ENCODE data around the gene VRTN.
"Not testable (repeated sequence)": the region's sequence is repeated elsewhere in the genome, so short reads cannot be mapped to it uniquely, and the experiment has no call there.

VRTN gene

DNA sequence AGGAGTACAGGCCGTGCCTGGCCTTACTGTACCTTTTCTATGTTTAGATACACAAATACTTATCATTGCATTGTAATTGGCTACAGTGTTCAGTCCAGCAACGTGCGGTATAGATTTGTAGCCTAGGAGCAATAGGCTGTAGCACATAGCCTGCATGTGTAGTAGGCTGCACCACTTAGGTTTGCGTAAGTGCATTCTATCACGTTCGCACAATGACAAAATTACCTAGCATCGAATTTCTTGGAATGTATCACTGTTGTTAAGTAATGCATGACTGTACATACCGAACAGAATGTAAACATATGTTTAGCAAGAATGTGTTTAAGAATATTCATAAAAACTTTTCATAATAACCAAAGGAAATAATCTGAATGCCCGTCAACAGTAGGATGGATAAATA, 31.9 kb downstream of the VRTN start:
- H3K36me3 ChIP-seq (ENCODE audit: control insufficient read depth, insufficient read depth, low read length): no peaks in the 10 kb centered on the region
- DNase-seq (ENCODE audit: extremely low read depth, insufficient read length): no peak
- H3K4me3 ChIP-seq (replicated peaks; ENCODE audit: low read depth, low read length): no peak overlapping the region
- H3K27me3 ChIP-seq (replicated peaks; ENCODE audit: control insufficient read depth, insufficient read depth, low read length): no peaks in the 10 kb centered on the region
- TF ChIP-seq, protein P1, sequence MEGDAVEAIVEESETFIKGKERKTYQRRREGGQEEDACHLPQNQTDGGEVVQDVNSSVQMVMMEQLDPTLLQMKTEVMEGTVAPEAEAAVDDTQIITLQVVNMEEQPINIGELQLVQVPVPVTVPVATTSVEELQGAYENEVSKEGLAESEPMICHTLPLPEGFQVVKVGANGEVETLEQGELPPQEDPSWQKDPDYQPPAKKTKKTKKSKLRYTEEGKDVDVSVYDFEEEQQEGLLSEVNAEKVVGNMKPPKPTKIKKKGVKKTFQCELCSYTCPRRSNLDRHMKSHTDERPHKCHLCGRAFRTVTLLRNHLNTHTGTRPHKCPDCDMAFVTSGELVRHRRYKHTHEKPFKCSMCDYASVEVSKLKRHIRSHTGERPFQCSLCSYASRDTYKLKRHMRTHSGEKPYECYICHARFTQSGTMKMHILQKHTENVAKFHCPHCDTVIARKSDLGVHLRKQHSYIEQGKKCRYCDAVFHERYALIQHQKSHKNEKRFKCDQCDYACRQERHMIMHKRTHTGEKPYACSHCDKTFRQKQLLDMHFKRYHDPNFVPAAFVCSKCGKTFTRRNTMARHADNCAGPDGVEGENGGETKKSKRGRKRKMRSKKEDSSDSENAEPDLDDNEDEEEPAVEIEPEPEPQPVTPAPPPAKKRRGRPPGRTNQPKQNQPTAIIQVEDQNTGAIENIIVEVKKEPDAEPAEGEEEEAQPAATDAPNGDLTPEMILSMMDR (IDR thresholded peaks at IDR 0.05; ENCODE audit: insufficient read depth, low read length, poor library complexity, severe bottlenecking): no peak

DNA sequence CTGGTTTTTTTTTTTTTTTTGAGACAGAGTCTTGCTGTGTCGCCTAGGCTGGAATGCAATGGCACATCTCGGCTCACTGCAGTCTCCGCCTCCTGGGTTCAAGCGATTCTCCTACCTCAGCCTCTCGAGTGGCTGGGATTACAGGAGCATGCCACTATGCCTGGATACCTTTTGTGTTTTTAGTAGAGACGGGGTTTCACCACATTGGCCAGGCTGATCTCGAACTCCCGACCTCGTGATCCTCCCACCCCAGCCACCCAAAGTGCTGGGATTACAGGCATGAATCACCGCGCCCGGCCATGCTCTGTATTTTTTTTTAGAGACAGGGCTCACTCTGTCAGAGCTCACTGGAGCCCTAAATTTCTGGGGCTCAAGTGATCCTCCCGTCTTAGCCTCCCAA, 32.6 kb downstream of the VRTN start:
- DNase-seq (ENCODE audit: extremely low read depth, insufficient read length): no peak
- TF ChIP-seq, protein P1 (IDR thresholded peaks at IDR 0.05; ENCODE audit: insufficient read depth, low read length, poor library complexity, severe bottlenecking): no peak
- no peak overlapping the region for H3K4me3 ChIP-seq (replicated peaks; ENCODE audit: low read depth, low read length)
- no peaks in the 10 kb centered on the region for H3K27me3 ChIP-seq (replicated peaks; ENCODE audit: control insufficient read depth, insufficient read depth, low read length)
- H3K36me3 ChIP-seq (ENCODE audit: control insufficient read depth, insufficient read depth, low read length): no peaks in the 10 kb centered on the region

DNA sequence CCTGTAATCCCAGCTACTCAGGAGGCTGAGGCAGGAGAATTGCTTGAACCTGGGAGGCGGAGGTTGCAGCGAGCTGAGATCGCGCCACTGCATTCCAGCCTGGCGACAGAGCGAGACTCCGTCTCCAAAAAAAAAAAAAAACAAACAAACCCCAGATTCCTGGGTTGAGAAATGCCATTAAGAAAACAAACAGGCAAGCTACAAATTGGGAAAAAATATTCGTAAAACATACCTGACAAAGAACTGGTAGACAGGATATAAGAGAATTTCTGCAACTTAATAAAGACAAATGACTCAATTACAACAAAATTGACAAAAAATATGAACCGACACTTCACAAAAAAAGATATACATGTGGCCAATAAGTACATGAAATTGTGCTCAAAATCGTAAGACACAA, 33.3 kb downstream of the VRTN start:
- DNase-seq (ENCODE audit: extremely low read depth, insufficient read length); H3K36me3 ChIP-seq (ENCODE audit: control insufficient read depth, insufficient read depth, low read length); H3K27me3 ChIP-seq (replicated peaks; ENCODE audit: control insufficient read depth, insufficient read depth, low read length); H3K4me3 ChIP-seq (replicated peaks; ENCODE audit: low read depth, low read length): not testable (repeated sequence)

DNA sequence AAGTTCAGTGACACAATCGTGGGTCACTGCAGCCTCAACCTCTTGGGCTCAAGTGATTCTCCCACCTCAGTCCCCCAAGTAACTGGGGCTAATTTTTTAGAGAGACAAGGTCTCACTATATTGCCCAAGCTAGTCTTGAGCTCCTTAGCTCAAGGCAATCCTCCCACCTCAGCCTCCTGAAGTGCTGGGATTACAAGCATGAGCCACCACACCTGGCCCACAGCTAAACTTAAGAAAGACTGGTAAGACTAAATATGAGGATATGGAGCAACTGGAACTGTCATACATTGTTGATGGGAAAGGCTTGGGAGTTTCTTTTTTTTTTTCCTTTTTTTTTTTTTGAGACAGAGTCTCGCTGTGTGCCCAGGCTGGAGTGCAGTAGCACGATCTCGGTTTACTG, 34.0 kb downstream of the VRTN start:
- H3K4me3 ChIP-seq (replicated peaks; ENCODE audit: low read depth, low read length): no peak overlapping the region
- DNase-seq (ENCODE audit: extremely low read depth, insufficient read length): no peak
- H3K27me3 ChIP-seq (replicated peaks; ENCODE audit: control insufficient read depth, insufficient read depth, low read length): no peaks in the 10 kb centered on the region; the same call in 1 of the 2 replicates
- H3K36me3 ChIP-seq (ENCODE audit: control insufficient read depth, insufficient read depth, low read length): no peaks in the 10 kb centered on the region
- TF ChIP-seq, protein P1 (IDR thresholded peaks at IDR 0.05; ENCODE audit: insufficient read depth, low read length, poor library complexity, severe bottlenecking): no peak

DNA sequence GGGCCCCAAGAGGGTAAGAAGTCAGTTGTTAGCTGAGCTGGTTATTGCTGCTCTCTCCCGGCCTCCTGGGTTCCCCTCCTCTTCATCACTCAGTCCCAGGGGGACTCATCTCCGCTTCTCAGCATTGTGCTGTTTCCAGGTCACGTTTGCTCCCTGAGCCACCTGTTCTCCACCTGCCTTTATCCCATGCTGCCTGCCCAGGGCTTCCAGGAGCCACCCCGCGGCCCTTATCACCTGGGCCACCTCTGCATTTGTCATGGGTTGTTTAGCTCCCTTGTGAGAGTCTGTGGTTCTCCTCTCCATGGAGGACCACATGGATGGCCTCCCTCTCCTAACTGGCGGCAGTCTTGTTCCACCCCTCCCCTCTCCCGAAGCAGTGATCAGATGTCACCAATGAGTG, 41.7 kb downstream of the VRTN start:
- no peak overlapping the region for H3K4me3 ChIP-seq (replicated peaks; ENCODE audit: low read depth, low read length)
- TF ChIP-seq, protein P1 (IDR thresholded peaks at IDR 0.05; ENCODE audit: insufficient read depth, low read length, poor library complexity, severe bottlenecking): no peak
- DNase-seq (ENCODE audit: extremely low read depth, insufficient read length): no peak
- H3K36me3 ChIP-seq (ENCODE audit: control insufficient read depth, insufficient read depth, low read length): no peaks in the 10 kb centered on the region
- no peaks in the 10 kb centered on the region; the same call in 1 of the 2 replicates for H3K27me3 ChIP-seq (replicated peaks; ENCODE audit: control insufficient read depth, insufficient read depth, low read length)

DNA sequence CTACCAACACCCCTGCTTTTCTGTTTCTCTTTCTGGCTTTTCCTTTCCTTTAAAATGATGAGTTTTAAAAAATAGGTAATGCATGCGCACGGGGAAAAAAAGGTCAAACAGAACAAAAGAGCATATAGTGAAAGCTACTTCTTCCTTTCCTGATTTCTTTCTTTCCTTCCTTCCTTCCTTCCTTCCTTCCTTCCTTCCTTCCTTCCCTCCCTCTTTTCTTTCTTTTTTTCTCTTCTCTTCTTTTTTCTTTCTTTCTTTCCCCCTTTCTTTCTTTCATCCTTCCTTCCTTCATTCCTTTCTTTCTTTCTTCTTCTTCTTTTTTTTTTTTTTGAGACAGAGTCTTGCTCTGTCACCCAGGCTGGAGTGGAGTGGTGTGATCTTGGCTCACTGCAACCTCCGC, 42.2 kb downstream of the VRTN start:
- H3K36me3 ChIP-seq (ENCODE audit: control insufficient read depth, insufficient read depth, low read length); H3K4me3 ChIP-seq (replicated peaks; ENCODE audit: low read depth, low read length); DNase-seq (ENCODE audit: extremely low read depth, insufficient read length); H3K27me3 ChIP-seq (replicated peaks; ENCODE audit: control insufficient read depth, insufficient read depth, low read length): not testable (repeated sequence)

DNA sequence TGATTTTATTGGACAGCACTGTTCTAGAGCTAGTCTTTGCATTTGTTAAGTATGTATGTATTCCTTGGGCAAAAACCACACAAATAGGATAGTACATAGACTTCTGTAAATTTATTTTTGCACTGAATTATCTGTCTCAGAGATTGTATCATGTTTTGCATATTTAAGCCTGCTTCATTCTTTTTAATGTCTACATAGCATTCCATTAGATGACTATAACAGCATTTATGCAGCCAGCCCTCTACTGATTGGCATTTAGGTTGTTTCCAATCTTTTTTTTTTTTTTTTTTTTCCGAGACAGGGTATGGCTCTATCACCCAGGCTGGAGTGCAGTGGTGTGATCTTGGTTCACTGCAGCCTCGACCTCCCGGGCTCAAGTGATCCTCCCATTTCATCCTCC, 43.2 kb downstream of the VRTN start:
- H3K36me3 ChIP-seq (ENCODE audit: control insufficient read depth, insufficient read depth, low read length): no peaks in the 10 kb centered on the region
- H3K4me3 ChIP-seq (replicated peaks; ENCODE audit: low read depth, low read length): no peak overlapping the region
- DNase-seq (ENCODE audit: extremely low read depth, insufficient read length): no peak
- no peaks in the 10 kb centered on the region; the same call in 1 of the 2 replicates for H3K27me3 ChIP-seq (replicated peaks; ENCODE audit: control insufficient read depth, insufficient read depth, low read length)
- TF ChIP-seq, protein P1 (IDR thresholded peaks at IDR 0.05; ENCODE audit: insufficient read depth, low read length, poor library complexity, severe bottlenecking): no peak
